Osteocyte (in vitro differentiated cells): ENCODE data around the gene ZNF212. TPM values are rescaled to one million over a fixed set of nuclear protein-coding genes. Genes with fewer than 3 reads are reported as not detected.
"Not testable (repeated sequence)": the region's sequence is repeated elsewhere in the genome, so short reads cannot be mapped to it uniquely, and the experiment has no call there.

Source experiments
- DNase-seq: peaks from one replicate; pipeline ENCODE4 v3.0.0; 2021; ENCODE audit warnings: mixed read lengths; ENCODE audit not compliant: unreplicated experiment; ENCODE audit errors: extremely low spot score
- H3K27ac Mint-ChIP-seq: one replicate; pipeline ENCODE4 v1.8.0; 2021; ENCODE audit warnings: mild to moderate bottlenecking, mixed read lengths; ENCODE audit not compliant: unreplicated experiment
- H3K27me3 Mint-ChIP-seq: one replicate; pipeline ENCODE4 v1.8.0; 2021; ENCODE audit warnings: mixed read lengths; ENCODE audit not compliant: unreplicated experiment
- H3K36me3 Mint-ChIP-seq: one replicate; pipeline ENCODE4 v1.8.0; 2021; ENCODE audit warnings: mixed read lengths; ENCODE audit not compliant: unreplicated experiment
- H3K4me1 Mint-ChIP-seq: one replicate; pipeline ENCODE4 v1.8.0; 2021; ENCODE audit warnings: mixed read lengths; ENCODE audit not compliant: unreplicated experiment
- H3K4me3 Mint-ChIP-seq: one replicate; pipeline ENCODE4 v1.8.0; 2021; ENCODE audit warnings: mild to moderate bottlenecking, moderate library complexity, mixed read lengths; ENCODE audit not compliant: unreplicated experiment
- H3K9me3 Mint-ChIP-seq: one replicate; pipeline ENCODE4 v1.8.0; 2021; ENCODE audit warnings: mixed read lengths; ENCODE audit not compliant: unreplicated experiment
- total RNA-seq: library from RNA; stranded (reverse); gene quantifications from 2 replicates; pipeline ENCODE4 v1.2.1, GENCODE V29; 2021
- TF ChIP-seq, protein P1 (sequence below): fragments of 200-600 bp; sonication (generic); IDR thresholded peaks from 2 replicates; pipeline ENCODE4 v1.5.0; 2021; ENCODE audit warnings: antibody characterized with exemption, mild to moderate bottlenecking, moderate library complexity

The ZNF212 gene
- total RNA-seq, 1 donor from 2014 or later, result 11.9 TPM

DNA sequence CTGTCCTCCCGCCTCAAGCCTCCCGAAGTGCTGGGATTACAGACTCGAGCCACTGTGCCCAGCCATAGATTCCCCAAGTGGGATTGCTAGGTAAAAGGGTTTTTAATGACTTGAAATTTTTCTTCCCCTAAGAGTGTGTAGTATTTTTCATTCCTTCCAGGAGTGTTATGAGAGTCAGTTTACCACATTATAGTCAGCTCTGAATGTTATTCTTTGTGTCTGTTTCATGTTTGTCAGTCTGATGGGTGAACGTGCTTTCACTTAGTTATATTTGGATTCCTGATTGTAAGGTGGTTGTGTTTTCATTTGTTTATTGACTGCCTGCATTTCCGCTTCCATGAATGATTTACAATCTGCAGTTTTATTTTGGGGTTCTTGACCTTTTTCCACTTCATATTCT, 6.3 kb downstream of the ZNF212 start:
- Mint-ChIP-seq H3K36me3 (peaks cover 17% of the 10 kb centered on the region), H3K4me3 (no peak overlapping the region), H3K4me1 (peaks cover 17% of the 10 kb centered on the region), H3K9me3 (peaks cover 7% of the 10 kb centered on the region), H3K27ac (no peak overlapping the region), H3K27me3 (no peaks in the 10 kb centered on the region)
- no peak for DNase-seq
- TF ChIP-seq, protein P1, sequence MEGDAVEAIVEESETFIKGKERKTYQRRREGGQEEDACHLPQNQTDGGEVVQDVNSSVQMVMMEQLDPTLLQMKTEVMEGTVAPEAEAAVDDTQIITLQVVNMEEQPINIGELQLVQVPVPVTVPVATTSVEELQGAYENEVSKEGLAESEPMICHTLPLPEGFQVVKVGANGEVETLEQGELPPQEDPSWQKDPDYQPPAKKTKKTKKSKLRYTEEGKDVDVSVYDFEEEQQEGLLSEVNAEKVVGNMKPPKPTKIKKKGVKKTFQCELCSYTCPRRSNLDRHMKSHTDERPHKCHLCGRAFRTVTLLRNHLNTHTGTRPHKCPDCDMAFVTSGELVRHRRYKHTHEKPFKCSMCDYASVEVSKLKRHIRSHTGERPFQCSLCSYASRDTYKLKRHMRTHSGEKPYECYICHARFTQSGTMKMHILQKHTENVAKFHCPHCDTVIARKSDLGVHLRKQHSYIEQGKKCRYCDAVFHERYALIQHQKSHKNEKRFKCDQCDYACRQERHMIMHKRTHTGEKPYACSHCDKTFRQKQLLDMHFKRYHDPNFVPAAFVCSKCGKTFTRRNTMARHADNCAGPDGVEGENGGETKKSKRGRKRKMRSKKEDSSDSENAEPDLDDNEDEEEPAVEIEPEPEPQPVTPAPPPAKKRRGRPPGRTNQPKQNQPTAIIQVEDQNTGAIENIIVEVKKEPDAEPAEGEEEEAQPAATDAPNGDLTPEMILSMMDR, result no peak

DNA sequence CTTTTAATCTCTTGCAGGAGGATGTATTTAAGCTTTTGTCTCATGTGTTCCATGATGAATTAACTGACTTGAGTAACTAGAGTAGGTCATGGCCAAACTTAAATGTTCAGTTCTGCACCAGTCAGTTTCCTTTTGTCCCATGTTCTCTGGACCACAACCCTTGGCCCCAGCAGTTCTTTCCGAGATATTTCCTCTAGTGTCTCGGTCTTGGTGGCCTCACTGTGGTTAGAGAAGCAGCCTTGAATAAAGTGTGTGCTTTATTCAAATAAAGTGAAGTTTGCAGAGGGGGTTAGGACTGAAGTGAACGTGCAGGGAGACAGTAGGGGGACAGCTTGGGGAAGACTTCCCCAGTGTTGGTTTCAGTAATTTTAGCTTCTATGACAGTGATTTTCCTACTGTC, 9.3 kb downstream of the ZNF212 start:
- H3K27me3 Mint-ChIP-seq, result no peaks in the 10 kb centered on the region
- no peak for DNase-seq

DNA sequence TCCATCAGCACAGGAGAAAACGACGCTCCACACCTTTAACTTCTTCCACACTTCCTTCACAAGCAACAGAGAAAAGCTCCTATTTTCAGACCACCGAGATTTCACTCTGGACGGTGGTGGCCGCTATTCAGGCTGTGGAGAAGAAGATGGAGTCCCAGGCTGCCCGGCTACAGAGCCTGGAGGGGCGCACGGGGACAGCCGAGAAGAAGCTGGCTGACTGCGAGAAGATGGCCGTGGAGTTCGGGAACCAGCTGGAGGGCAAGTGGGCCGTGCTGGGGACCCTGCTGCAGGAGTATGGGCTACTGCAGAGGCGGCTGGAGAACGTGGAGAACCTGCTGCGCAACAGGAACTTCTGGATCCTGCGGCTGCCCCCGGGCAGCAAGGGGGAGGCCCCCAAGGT, 10.7 kb downstream of the ZNF212 start:
- peaks cover 24% of the 10 kb centered on the region for H3K36me3 Mint-ChIP-seq
- not testable (repeated sequence) for H3K27ac Mint-ChIP-seq, H3K9me3 Mint-ChIP-seq, H3K4me1 Mint-ChIP-seq, H3K27me3 Mint-ChIP-seq, H3K4me3 Mint-ChIP-seq, DNase-seq

More for the DNA sequence above, 9.3 kb downstream of the ZNF212 start:
- Mint-ChIP-seq H3K4me1 (peaks cover 5% of the 10 kb centered on the region), H3K9me3 (no peaks in the 10 kb centered on the region), H3K27ac (no peak overlapping the region), H3K36me3 (peaks cover 26% of the 10 kb centered on the region), H3K4me3 (no peak overlapping the region)
- TF ChIP-seq, protein P1, result no peak

DNA sequence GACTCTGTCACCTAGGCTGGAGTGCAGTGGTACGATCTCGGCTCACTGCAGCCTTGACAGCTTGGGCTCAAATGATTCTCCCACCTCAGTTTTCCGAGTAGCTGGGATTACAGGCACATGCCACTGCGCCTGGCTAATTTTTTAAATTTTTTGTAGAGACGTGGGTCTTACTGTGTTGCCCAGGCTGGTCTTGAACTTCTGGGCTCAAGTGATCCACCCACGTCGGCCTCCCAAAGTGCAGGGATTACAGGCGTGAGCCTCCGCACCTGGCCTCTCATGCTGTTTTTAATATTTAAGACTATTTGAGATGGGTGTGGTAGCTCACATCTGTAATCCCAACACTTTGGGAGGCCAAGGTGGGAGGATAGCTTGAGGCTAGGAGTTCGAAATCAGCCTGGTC, 12.1 kb downstream of the ZNF212 start:
- H3K27me3 Mint-ChIP-seq, DNase-seq, H3K4me3 Mint-ChIP-seq, H3K27ac Mint-ChIP-seq, H3K9me3 Mint-ChIP-seq, H3K4me1 Mint-ChIP-seq: not testable (repeated sequence)
- peaks cover 32% of the 10 kb centered on the region for H3K36me3 Mint-ChIP-seq

DNA sequence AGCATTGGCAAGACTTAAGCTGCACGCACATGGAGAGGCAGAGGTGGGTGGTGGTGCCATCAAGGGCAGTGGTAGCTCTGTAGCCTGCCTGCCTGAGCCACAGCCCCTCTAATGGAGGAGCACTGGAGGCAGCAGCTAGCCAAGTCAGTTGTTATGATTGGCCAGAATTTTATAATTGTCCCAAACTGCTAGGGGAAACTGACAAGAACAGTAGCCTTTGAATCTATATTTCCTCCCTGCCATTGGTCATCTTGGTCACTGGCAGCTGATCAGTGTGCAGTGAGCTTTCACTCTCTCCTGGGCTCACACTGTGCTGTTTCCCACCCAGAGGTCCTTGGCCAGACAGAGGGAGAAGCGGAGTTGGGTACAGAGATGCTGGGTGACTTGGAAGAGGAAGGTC, 12.9 kb downstream of the ZNF212 start:
- no peak for DNase-seq
- TF ChIP-seq, protein P1, result no peak
- no peaks in the 10 kb centered on the region for H3K9me3 Mint-ChIP-seq
- H3K27me3 Mint-ChIP-seq, result no peaks in the 10 kb centered on the region
- H3K4me1 Mint-ChIP-seq, result no peaks in the 10 kb centered on the region
- H3K27ac Mint-ChIP-seq, result no peak overlapping the region
- peaks cover 32% of the 10 kb centered on the region for H3K36me3 Mint-ChIP-seq
- H3K4me3 Mint-ChIP-seq, result no peak overlapping the region

DNA sequence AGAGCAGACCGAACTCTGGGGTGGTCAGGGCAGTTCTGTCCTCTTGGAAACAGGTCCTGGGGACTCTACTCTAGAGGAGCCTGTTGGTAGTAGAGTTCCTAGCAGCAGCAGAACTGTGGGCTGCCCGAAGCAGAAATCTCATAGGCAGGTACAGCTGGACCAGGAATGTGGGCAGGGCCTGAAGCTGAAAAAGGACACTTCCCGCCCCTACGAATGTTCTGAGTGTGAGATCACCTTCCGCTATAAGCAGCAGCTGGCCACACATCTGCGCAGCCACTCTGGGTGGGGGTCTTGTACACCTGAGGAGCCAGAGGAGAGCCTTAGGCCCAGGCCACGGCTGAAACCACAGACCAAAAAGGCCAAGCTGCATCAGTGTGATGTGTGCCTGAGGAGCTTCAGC, 14.2 kb downstream of the ZNF212 start:
- no peaks in the 10 kb centered on the region for H3K27me3 Mint-ChIP-seq
- TF ChIP-seq, protein P1, result no peak
- no peaks in the 10 kb centered on the region for H3K4me1 Mint-ChIP-seq
- H3K9me3 Mint-ChIP-seq, result no peaks in the 10 kb centered on the region
- no peak overlapping the region for H3K27ac Mint-ChIP-seq
- no peak for DNase-seq
- H3K36me3 Mint-ChIP-seq, result peaks cover 32% of the 10 kb centered on the region
- no peak overlapping the region for H3K4me3 Mint-ChIP-seq
